ENCODE measurements around the gene PIP4K2A. TPM values are rescaled to one million over a fixed set of nuclear protein-coding genes. Genes with fewer than 3 reads are reported as not detected.
A peak's percentile ranks its signal among the peaks of the same experiment; 100 is the strongest.

PIP4K2A gene
- total and polyA plus RNA-seq, 9 donors = 4.3 to 85.6 (median 18.4) TPM

DNA sequence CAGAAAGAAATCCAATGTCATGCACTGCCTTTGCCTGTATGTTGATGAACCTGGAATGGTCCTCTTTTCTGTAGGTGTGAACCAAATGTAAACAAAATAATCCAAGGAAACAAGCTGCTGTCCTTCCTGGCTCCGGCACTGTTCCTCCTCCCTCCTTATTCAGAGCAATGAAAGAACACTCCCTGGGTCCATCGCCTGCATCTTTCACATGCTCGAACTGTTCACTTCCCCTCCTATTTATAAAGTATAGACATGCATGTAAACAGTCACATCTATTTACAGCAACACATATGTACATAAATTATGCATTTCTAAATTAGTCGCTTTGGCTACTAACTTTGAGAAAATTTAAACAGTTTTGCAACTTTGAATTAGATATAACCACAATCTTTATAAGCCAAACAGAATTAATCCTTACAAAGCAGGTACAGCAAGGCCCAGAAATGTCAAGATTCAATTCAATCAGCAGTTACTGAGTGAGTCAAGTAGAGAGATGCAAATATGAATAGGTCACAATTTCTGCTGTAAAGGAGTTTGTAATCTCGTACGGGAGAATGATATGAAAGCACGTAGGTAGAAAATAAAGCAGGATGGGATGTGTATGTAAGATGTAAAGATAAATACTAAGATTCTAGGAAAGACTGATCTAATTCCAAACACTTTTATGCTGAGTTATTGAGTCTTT is 162.6 kb downstream of the PIP4K2A start:
- H3K36me3 ChIP-seq = no peaks in the 10 kb centered on the region
- no peak overlapping the region for H3K27ac ChIP-seq
- intact Hi-C loops (cut with DNase I) = loop anchor here in 1 of 4 donors (10.0 kb wide), 1 partner anchor 433 kb away; no protein-coding TSS in a partner anchor
- DNase-seq = no peak
- 91 to 95% (median 92%) methylated on average over 7 of the region's 7 CpGs for whole genome bisulfite sequencing, 3 donors
- no peaks in the 10 kb centered on the region for H3K27me3 ChIP-seq
- no peaks in the 10 kb centered on the region for H3K9me3 ChIP-seq
- peaks cover 1% of the 10 kb centered on the region for H3K4me1 ChIP-seq (ENCODE audit: insufficient read depth)
- H3K4me3 ChIP-seq = no peak overlapping the region
- TF ChIP-seq, protein P1, sequence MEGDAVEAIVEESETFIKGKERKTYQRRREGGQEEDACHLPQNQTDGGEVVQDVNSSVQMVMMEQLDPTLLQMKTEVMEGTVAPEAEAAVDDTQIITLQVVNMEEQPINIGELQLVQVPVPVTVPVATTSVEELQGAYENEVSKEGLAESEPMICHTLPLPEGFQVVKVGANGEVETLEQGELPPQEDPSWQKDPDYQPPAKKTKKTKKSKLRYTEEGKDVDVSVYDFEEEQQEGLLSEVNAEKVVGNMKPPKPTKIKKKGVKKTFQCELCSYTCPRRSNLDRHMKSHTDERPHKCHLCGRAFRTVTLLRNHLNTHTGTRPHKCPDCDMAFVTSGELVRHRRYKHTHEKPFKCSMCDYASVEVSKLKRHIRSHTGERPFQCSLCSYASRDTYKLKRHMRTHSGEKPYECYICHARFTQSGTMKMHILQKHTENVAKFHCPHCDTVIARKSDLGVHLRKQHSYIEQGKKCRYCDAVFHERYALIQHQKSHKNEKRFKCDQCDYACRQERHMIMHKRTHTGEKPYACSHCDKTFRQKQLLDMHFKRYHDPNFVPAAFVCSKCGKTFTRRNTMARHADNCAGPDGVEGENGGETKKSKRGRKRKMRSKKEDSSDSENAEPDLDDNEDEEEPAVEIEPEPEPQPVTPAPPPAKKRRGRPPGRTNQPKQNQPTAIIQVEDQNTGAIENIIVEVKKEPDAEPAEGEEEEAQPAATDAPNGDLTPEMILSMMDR (IDR thresholded peaks at IDR 0.05) = no peak
- TF ChIP-seq EP300 (IDR thresholded peaks at IDR 0.05) = no peak
- no peak for TF ChIP-seq POLR2A (IDR thresholded peaks at IDR 0.05)

DNA sequence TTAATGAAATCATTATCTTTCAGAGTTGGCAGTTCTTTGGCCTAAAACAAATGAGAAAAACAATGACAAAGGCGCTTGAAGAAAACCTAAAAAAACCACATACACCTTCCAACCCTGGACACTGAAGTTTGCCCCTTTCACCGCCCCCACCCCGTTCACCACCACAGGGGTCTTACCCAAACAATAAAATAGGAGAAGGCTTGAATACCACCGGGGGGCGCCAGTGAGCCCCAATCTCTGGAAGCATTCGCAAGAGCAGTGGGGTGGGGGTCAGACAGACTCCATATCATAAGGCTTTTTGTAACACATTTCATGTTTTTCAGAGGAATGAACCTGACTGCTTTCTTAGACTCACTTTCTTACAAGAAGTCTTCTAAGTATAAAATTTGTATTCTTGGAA is 163.6 kb downstream of the PIP4K2A start:
- TF ChIP-seq, protein P1 (IDR thresholded peaks at IDR 0.05) = no peak
- TF ChIP-seq POLR2A (IDR thresholded peaks at IDR 0.05) (no peak), EP300 (IDR thresholded peaks at IDR 0.05) (no peak)
- no peak overlapping the region for H3K27ac ChIP-seq
- no peak overlapping the region for H3K4me3 ChIP-seq
- intact Hi-C loops (cut with DNase I) = loop anchor here in 1 of 4 donors (10.0 kb wide), 1 partner anchor 434 kb away; no protein-coding TSS in a partner anchor
- no peaks in the 10 kb centered on the region for H3K27me3 ChIP-seq
- 51 to 60% (median 57%) methylated on average over 6 of the region's 6 CpGs for WGBS, 3 donors
- H3K4me1 ChIP-seq (ENCODE audit: insufficient read depth) = peaks cover 1% of the 10 kb centered on the region
- peak in 4 of 5 donors; percentile 27 to 54 (median 32) for DNase-seq
- no peaks in the 10 kb centered on the region for H3K9me3 ChIP-seq
- H3K36me3 ChIP-seq = no peaks in the 10 kb centered on the region

DNA sequence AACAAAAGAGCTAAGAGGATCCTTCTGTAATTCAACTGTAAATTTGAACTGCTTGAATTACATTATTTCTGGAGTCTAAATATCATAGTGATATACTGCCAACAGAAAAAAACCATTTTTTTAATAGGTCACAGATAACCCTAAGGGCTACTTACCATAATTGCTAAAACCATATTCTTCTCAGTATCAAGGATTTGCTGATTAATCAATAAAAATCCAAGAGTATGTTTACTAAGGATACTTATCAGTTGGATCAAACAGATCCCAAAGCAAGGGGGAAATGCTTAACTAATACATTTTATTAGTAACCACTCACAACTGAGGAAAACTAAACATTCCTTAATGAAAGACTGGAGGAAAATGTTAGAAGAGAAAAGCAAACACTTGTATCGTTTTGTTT is 166.0 kb downstream of the PIP4K2A start:
- no peaks in the 10 kb centered on the region for H3K27me3 ChIP-seq
- intact Hi-C loops (cut with DNase I) = no loop called here
- DNase-seq = no peak
- H3K4me3 ChIP-seq = no peak overlapping the region
- 77 to 91% (median 82%) methylated on average over 1 of the region's 1 CpG for WGBS, 3 donors
- H3K4me1 ChIP-seq (ENCODE audit: insufficient read depth) = no peaks in the 10 kb centered on the region
- H3K36me3 ChIP-seq = no peaks in the 10 kb centered on the region
- TF ChIP-seq POLR2A (IDR thresholded peaks at IDR 0.05) (no peak), EP300 (IDR thresholded peaks at IDR 0.05) (no peak)
- TF ChIP-seq, protein P1 (IDR thresholded peaks at IDR 0.05) = no peak
- no peaks in the 10 kb centered on the region for H3K9me3 ChIP-seq
- H3K27ac ChIP-seq = no peak overlapping the region

DNA sequence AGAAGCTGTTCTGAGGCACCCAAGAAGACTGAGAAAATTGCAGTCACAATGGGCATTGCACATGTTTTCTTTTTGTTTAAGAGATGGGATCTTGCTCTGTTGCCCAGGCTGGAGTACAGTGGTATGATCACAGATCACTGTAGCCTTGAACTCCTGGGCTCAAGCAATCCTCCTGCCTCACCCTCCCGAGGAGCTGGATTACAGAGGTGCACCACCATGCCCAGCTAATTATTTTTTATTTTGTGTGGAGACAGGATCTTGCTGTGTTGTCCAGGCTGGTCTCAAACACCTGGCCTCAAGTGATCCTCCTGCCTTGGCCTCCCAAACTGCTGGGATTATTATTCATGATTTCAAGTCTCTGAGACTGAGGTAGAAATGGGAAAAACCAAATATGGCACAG is 168.7 kb downstream of the PIP4K2A start:
- Histone ChIP-seq H3K4me1 (ENCODE audit: insufficient read depth) (no peaks in the 10 kb centered on the region), H3K27me3 (no peaks in the 10 kb centered on the region), H3K4me3 (no peak overlapping the region), H3K36me3 (no peaks in the 10 kb centered on the region), H3K9me3 (no peaks in the 10 kb centered on the region), H3K27ac (no peak overlapping the region)
- intact Hi-C loops (cut with DNase I) = no loop called here
- 83 to 94% (median 90%) methylated on average over 1 of the region's 1 CpG for WGBS, 3 donors
- no peak for DNase-seq
- TF ChIP-seq, protein P1 (IDR thresholded peaks at IDR 0.05) = no peak
- TF ChIP-seq EP300 (IDR thresholded peaks at IDR 0.05) = no peak
- no peak for TF ChIP-seq POLR2A (IDR thresholded peaks at IDR 0.05)
